Measurements from ENCODE around the gene TAF4B. TPM values are rescaled to one million over a fixed set of nuclear protein-coding genes. Genes with fewer than 3 reads are reported as not detected.

The TAF4B gene
- polyA plus RNA-seq, 1 donor from 2014 or later: 0.38 TPM

- Histone ChIP-seq H3F3A (ENCODE audit: insufficient read depth, low read length, poor library complexity, severe bottlenecking) (no peaks in the 10 kb centered on the region), H3K4me3 (ENCODE audit: low read length) (no peak overlapping the region), H4K20me1 (ENCODE audit: insufficient read depth) (no peaks in the 10 kb centered on the region), H3K27me3 (ENCODE audit: insufficient read depth, low read depth, low read length) (no peaks in the 10 kb centered on the region), H3K79me2 (replicated peaks; ENCODE audit: insufficient read depth, low read length) (no peaks in the 10 kb centered on the region), H3K9me3 (ENCODE audit: low read length) (no peaks in the 10 kb centered on the region), H2AFZ (ENCODE audit: low read depth, low read length) (no peak overlapping the region), H3K27ac (ENCODE audit: low read length) (no peak overlapping the region), H3K9me2 (ENCODE audit: insufficient read depth, low read length) (no peaks in the 10 kb centered on the region), H3K36me3 (ENCODE audit: insufficient read depth, low read length) (no peaks in the 10 kb centered on the region), H3K4me2 (ENCODE audit: low read length) (no peak overlapping the region), H3K9ac (ENCODE audit: low read length) (no peak overlapping the region)
- no peak for TF ChIP-seq TAF1 (IDR thresholded peaks at IDR 0.05; ENCODE audit: low read depth)
- TF ChIP-seq POLR2AphosphoS5 (IDR thresholded peaks at IDR 0.05): no peak
- TF ChIP-seq RAD21 (conservative IDR thresholded peaks at IDR 0.05): no peak
- TF ChIP-seq REST (IDR thresholded peaks at IDR 0.05; ENCODE audit: borderline replicate concordance): no peak
- TF ChIP-seq EZH2 (IDR thresholded peaks at IDR 0.05; ENCODE audit: borderline replicate concordance, insufficient read depth, low read length, poor library complexity, severe bottlenecking): no peak
- no peak for TF ChIP-seq SMC3 (conservative IDR thresholded peaks at IDR 0.05; ENCODE audit: poor library complexity)
- TF ChIP-seq EP300 (conservative IDR thresholded peaks at IDR 0.05; ENCODE audit: poor library complexity, severe bottlenecking): no peak
These were observed 213.3 kb downstream of the TAF4B start for GRCh38 chr18:26439537-26439936.

- H2AFZ ChIP-seq (ENCODE audit: low read depth, low read length): no peak overlapping the region
These were observed 214.4 kb downstream of the TAF4B start for GRCh38 chr18:26440644-26441043.

More at GRCh38 chr18:26440644-26441043, 214.4 kb downstream of the TAF4B start:
- no peaks in the 10 kb centered on the region for H3F3A ChIP-seq (ENCODE audit: insufficient read depth, low read length, poor library complexity, severe bottlenecking)
- no peaks in the 10 kb centered on the region for H3K36me3 ChIP-seq (ENCODE audit: insufficient read depth, low read length)
- TF ChIP-seq SMC3 (conservative IDR thresholded peaks at IDR 0.05; ENCODE audit: poor library complexity): no peak
- H4K20me1 ChIP-seq (ENCODE audit: insufficient read depth): no peaks in the 10 kb centered on the region
- H3K4me3 ChIP-seq (ENCODE audit: low read length): no peak overlapping the region
- no peak overlapping the region for H3K4me2 ChIP-seq (ENCODE audit: low read length)
- no peaks in the 10 kb centered on the region for H3K79me2 ChIP-seq (replicated peaks; ENCODE audit: insufficient read depth, low read length)
- no peak overlapping the region for H3K27ac ChIP-seq (ENCODE audit: low read length)
- H3K9me3 ChIP-seq (ENCODE audit: low read length): no peaks in the 10 kb centered on the region
- H3K9ac ChIP-seq (ENCODE audit: low read length): no peak overlapping the region
- H3K27me3 ChIP-seq (ENCODE audit: insufficient read depth, low read depth, low read length): no peaks in the 10 kb centered on the region
- no peaks in the 10 kb centered on the region for H3K9me2 ChIP-seq (ENCODE audit: insufficient read depth, low read length)

Small RNA genes within 50 kb of the gene (small RNA-seq; reads per million reads assigned to genes)
- gene RNU6-1289P: 0 reads per million in 3 experiments

Other genes with a start within 250 kb of the TAF4B start
- 62.0 and 63.1 TPM in 2 replicates for gene SS18, start 135.8 kb upstream of the TAF4B start, polyA plus RNA-seq
- not detected in 2 replicates for gene PSMA8, start 92.6 kb upstream of the TAF4B start, polyA plus RNA-seq